Stimulated activated CD8-positive, alpha-beta memory T cell treated with anti-CD3 and anti-CD28 coated beads, Interleukin-12 subunit alpha, Interleukin-12 subunit beta, amount 100 ng/mL, for 4 hours (primary cell): ENCODE measurements around the gene PRPF38B.
"Not testable (repeated sequence)": the region's sequence is repeated elsewhere in the genome, so short reads cannot be mapped to it uniquely, and the experiment has no call there.

ENCODE experiments used
- DNase-seq: peaks from one replicate; pipeline ENCODE4 v3.0.0-alpha.2; 2020; ENCODE audit warnings: low read depth

The PRPF38B gene

DNA sequence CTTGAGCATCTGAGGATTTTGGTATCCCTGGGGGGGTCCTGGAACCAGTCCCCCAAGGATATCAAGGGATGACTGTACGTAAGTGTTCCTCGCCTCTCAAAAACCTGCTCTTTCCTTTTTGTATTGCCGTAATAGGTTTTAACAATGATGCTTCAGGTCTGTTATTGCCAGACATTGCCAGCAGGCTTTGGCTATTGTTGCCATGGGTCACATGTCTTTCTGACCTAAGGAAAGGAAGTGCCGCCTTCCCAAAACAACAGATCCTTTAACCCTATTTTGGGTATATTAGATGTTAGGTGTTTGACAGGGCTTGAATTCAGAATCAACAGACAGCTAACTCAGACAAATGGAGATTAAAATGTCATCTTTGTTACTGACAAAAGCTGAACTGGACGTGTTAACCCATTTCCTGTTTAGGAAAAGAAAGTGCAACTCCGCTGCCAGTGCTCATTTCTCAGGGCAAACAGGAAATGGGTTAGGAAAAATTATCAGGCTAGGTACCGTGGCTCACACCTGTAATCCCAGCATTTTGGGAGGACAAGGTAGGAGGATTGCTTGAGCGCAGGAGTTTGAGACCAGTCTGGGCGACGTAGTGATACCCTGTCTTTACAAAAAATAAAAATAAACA is 12.4 kb upstream of the PRPF38B start:
- no peak for DNase-seq

DNA sequence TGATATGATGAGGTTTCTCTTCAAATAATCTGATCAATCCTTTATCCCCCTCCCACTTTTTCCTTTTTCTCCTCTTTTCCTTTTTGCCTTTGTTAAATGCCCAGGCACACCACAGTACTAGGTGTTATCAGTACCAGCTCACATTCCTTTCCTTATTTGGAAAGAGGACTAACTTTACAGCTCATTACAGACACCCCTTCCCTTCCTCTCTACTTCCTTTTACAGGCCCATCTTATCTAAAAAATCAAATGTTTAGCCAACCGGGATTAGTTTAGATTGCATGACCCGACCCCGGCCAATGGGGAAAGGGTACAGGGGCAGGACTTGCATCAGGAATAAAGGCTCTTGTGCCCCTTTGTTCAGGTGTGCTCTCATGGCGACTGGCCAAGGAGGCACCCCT is 10.4 kb upstream of the PRPF38B start:
- not testable (repeated sequence) for DNase-seq

DNA sequence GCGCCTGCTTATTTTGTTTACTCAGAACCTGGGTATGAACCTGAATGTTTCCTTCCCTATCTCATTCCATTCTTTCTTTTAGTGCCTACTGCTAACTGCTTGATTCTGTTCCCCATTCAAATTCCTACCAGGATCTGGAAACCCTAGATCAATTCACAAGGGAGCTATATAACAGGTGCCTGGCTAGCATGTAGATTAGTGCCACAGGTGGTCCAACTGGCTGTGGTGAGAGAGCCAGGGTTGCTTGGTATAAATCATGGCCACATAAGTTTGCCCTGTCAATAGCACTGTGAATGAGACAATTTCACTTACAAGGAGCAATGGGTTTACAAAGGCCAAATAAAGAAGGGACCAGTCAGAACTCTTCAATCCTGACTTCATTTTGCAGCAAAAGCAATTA is 6.6 kb upstream of the PRPF38B start:
- DNase-seq = no peak

DNA sequence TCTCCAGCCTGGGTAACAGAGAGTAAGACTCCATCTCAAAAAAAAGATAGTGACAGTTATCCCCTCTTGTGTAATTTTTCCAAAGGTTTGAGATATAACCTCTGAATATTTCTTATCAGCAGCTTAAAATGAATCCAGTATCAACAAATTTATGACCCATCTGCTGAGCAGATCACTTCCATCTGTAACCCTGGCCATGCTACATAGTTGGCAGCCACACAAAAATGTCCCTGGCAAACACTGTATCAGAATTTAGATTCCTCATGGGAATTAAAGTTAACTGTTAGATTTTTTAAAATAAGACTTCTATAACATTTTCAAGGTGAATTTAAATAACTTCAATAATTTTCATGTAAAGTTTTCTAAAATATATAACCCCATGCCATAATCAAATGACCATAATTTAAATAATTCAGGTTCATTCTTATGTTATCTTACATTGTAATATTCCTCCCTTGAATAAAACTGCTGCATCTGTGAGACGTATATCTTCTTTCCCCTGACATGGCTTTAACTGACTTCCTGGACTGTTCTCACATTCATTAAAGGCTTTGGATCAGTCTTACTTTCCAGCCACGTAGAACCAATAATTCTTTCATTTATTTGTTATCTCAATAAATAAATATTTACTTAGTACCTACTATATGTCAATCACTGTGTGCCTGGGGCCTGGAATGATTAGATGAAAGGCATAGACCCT is 5.3 kb upstream of the PRPF38B start:
- DNase-seq = no peak

DNA sequence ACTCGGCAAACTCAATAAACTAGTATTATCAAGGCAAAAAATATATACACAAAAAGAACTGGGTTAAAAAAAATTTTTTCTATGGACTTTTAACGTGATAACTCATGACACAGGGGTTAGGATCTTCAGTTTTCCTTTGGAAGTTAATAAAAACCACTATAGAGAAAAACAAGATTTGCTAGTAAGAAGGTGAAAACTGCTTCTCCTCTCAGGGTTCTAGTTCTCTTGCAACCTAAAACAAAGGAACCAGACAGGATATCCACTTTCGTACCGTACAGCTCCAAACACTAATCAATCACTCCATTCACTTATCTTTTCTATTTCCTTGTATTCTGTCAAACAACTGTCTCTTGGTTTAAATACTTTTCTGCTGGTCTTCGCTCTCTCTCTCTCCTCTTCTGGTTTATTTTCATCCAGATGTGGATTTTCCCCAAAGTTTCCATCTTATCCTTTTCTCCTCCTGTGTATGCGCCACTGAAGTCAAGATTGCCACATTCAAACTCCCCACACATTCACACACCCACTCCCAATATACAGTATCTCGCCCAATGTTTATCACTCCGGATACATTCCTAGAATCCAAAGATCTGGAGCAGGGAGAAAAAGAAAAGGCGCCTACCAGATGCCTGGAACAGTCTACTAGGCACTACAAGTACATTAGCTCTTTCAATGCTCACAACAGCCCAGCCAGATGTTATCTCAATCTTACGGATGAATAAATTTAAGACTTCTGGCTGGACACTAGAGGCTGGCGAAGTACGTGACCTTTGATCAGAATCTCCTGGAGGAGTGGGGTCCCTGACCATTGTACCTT is 775 bp upstream of the PRPF38B start:
- no peak for DNase-seq

DNA sequence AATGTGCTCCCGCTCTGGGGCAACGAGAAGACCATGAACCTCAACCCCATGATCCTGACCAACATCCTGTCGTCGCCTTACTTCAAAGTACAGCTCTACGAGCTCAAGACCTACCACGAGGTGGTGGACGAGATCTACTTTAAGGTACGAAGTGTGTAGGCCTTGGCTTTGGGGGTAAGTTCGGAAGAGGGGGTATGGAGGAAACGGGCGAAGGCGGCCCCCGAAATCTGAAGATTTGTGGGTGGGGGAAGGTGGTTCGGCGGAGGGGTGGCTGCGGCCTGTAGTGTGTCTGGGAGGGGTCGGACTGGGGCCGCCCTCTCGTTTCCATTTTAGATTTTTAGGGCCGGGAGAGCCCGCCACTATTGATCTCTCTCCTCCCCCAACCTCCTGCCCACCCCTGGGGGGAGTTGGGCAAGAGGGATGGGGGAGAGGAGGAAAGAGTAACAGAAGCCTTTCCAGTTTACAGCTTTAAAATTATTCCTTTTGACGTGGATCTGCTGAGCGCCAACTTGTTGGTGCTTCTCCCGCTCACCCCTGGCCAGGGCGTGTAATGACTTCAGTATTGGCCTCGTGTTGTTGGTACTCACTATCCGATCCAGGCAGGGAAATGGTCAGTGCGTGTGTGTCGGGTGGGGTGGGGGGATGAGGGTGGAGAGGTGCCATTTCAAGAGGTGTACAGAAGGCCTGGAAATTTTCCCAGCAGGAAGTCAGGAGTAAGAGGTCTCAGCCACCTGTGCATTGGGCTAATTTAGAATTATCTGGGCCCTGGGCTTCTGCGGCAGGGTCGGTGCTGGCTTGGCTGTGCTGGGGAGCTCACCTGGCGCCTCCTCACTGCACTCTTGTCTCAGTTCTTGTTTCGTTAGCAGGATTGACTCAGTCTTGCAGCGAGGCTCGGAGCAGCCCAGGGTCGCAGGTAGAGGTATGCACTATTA is 880 bp downstream of the PRPF38B start:
- DNase-seq = peak; percentile 22

DNA sequence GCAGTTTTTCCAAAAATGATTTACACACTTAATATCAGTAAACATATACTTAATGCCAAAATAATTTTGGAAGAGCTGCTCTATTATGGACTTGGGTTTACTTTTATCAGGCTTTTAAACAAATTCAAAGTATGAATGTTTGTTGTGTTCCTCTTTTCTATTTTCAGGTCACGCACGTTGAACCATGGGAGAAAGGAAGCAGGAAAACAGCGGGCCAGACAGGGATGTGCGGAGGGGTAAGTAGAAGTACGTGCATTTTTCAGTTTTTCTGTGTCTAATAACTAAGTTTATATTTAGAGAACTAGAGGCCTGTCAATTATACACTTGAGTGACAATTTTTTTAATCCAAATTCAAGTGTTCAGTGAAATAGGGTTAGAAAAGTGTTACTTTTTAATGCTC is 3.4 kb downstream of the PRPF38B start:
- no peak for DNase-seq

DNA sequence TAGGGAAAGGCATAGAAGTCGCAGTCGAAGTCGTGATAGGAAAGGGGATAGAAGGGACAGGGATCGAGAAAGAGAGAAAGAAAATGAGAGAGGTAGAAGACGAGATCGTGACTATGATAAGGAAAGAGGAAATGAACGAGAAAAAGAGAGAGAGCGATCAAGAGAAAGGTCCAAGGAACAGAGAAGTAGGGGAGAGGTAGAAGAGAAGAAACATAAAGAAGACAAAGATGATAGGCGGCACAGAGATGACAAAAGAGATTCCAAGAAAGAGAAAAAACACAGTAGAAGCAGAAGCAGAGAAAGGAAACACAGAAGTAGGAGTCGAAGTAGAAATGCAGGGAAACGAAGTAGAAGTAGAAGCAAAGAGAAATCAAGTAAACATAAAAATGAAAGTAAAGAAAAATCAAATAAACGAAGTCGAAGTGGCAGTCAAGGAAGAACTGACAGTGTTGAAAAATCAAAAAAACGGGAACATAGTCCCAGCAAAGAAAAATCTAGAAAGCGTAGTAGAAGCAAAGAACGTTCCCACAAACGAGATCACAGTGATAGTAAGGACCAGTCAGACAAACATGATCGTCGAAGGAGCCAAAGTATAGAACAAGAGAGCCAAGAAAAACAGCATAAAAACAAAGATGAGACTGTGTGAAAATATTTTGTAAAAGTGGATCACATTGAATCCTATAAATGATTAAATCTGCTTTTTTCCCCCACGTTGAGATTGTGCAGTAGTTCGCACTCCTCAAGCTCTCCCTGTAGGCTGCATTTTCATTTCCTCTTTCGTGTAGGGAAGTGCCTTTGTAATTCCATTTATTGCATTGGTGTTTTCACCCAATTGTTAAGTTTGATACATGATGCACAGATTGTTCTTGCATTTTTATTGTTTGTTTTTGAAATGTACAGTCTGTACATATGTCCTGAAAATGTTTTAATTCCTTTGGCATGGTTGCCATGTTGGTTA is 7.5 kb downstream of the PRPF38B start:
- no peak for DNase-seq

DNA sequence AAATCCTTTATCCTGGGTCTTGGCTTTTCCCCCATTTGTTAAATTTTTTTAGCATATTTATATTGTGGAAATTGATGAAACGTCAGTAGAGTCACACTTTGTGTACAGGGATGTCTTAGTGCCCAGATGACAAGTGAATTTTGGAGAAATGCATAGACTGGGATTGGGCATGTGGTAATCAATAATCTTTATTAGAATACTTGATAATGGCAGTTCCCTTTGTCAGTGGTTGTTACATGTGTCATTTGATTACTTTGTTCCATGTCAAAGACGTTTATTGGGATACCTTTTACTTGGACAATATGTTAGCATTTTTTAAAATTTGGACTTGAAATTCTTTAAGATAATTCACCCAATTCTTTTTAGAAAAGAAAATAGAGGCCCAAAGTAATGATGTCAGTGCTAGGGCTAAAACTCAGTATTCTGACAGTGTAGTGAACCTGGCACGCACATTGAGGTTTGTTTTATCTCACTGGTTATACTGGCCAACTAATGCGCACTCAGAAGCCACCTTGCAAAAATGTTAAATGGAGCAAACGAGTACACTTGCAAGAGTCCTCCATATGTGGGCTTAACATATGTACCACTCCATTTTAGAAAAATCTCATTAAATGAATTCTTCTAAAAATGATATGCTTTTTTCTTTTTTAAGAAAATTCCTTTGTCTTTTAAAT is 9.2 kb downstream of the PRPF38B start:
- DNase-seq = no peak

DNA sequence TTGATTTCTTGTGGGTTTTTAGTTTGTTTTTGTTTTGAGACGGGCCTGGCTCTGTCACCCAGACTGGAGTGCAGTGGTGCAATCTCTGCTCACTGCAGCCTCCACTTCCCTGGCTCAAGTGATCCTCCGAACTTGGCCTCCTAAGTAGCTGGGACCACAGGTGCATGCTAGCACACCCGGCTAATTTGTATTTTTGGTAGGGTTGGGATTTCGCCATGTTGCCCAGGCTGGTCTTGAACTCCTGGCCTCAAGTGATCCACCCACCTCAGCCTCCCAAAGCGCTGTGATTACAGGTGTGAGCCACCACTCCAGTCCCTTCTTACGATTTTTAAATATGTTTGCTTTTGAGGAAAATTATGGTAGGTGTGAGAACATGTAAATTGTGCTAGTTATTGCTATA is 10.0 kb downstream of the PRPF38B start:
- not testable (repeated sequence) for DNase-seq

DNA sequence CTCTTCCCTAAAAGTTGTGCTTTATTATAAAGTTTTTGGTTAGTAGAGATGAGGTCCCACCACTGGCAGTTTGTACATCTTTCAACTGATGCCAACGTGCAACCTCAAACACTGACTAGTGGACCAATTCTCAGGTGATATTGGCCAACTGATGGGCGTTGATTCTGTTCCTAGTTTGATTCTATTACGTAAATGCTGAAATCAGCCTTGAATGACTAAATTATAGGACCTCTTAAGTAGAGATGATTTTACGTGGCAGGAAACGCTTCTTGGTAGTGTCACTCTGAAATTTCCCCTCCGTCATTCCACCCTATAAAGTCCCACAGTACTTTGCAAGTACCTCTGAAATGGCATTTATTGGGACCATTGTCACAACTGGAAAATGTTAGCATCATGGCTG is 11.8 kb downstream of the PRPF38B start:
- DNase-seq = no peak

DNA sequence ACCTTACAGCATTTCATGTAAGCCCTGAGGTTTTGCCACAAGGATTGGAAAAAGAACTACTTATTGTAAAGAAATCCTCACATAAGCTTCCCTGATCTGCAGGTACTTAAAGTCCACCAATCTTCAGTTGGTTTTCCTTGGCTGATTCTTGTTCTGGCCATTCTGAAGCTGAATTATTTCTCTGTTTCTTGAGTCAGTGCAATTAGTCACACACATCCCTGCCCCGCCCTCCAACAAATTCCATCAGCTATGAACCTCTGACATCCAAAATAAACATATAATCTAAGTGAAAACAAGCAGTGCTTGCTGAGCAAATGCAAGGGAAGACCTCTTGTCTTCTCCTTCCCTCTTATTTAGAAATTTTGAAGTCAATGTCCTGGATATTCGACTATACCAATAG is 12.4 kb downstream of the PRPF38B start:
- no peak for DNase-seq

DNA sequence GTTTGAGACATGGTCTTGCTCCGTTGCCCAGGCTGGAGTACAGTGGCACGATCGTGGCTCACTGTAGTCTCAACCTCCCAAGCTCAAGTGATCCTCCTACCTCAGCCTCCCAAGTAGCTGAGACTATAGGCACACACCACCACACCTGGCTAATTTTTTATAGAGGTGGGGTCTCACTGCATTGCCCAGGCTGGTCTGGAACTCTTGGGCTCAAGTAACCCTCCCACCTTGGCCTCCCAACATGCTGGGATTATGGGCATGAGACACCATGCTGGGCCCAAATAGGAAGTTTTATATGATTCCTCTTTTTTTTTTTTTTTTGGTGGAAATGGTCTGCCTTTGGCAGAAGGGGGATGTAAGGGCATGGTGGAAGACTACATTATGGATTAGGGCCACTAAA is 14.5 kb downstream of the PRPF38B start:
- no peak for DNase-seq

DNA sequence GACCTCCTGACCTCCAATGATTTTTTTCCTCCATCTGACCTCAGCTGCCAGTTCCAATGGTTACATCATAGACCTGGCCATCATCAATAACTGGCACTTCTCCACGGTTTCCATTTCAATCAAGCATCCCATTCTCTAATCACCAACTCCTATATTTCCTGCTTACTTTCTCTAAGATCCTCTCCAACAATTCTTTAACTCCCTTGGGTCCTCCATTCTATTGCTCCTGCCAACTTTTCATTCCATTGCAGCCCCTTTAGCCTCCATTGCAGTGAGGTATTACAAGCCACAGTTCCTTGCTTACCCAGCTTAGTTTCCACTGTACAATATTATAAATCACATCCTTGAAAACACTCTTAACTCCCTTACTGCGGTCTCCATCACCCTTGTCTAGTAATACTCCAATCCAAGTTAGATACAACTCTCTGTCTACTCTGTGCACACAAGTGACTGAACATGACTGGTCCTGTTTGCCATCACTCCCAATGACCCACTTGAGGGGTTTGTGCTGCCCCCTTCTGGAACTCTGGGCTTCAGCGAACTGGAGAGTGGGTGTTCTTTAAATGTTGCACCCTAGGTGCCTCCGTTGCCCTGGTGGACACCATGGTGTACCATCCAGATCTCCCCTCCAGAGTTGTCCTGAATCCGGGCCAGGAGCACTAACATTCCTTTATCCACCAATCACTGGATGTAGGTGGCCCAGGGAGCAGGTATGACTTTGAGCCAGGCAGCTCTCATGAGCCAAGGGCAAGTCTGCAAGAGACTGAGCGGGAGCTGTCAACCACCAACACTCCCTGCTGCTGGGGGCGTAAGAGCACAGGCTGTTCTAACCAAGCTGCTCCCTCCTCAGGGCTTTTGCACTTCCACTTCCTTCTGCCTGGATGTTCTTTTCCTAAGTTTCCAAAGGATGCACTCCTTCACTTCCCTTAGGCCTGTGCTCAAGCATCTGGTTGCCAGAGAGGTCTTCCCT is 16.9 kb downstream of the PRPF38B start:
- peak; percentile 42 for DNase-seq

DNA sequence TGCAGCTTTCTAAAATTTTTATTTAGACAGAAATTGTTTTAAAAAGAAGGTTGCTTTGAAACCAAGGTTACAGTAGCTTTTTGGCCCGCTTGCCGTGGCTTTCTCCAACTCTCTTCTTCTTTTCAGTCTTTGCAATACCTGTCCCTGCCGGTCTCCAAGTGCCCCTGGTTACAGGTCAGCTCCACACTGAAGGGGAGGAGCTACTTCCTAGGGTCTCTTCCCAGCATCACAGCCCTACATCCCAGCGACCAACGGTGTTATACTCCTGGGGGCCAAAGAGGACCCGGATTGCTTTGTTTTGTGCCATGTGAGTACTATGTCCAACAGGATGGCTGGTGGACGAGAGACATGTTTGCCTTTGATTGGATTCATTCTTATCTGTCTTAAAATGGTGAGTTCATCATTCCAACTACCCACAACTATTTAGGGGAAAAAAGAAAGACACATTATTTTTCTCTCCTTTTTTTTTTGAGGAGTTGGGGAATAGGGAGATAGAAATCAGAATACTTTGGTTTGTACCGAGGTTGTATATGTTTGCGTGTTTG is 20.6 kb downstream of the PRPF38B start, which contains the start of gene FNDC7:
Gene FNDC7, plus strand, starts transcription at position 303 of the 545 bp plus-strand sequence. Its CDS starts 26 bp downstream, at position 329.
- DNase-seq = no peak

DNA sequence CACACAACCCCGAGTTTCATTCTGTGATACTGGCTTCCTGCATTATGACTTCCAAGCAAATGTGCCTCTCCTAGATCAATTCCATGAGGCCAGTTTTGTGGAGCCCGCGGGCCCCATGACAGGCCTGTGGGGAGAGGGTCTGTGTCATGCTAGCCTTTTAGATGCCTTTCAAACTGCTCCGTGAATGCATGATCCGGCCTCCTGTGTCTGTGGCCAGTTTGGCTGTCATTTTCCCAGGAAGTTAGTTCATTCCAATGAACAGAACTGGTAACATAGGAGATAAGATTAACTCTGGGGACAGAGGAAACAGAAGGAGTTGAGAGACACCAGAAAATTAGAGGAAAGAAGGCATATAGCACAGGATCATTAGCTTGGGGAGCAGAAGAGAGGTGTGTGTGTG is 23.8 kb downstream of the PRPF38B start:
- DNase-seq = no peak

DNA sequence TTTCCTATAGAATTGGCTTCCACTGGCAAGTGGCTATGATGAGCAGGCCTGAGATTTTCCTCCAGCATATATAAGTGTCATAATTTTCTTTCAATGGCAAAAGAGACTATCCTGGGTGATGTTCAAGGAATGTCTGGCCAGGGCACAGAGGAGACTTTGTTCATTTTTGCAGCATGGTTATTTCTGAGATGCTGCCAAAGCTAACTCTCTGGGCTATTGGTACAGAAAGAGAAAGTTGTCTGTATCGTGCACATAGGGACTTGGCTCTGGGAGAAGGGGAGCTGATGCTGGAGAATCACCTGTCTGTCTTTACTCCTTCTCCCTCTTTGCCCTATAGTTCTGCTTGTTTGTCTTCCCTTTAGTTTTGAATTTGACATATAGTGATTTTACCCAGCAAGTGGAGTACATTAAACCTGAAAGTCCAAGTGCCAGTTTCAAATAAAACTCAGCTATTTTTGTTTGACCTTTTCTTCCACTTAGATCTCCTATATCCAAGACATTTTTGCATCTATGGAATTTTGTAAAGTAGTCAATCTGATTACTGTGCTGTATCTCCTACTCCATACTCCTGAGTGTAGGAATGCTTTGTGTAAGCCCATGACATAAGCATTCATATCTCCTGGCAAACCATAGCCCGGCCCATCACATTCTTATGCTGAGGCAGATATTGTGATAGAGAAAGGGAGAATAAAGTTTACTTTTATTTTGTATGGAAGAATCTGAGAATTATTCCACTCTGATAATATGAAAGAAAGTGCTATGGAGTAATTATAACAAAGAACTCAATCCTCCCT is 24.5 kb downstream of the PRPF38B start:
- no peak for DNase-seq
